Measurements from ENCODE around the gene C9.
A peak's percentile ranks its signal among the peaks of the same experiment; 100 is the strongest.
"Not testable (repeated sequence)": the region's sequence is repeated elsewhere in the genome, so short reads cannot be mapped to it uniquely, and the experiment has no call there.

The C9 gene

GRCh38 chr5:39319395-39319794 lies 44.9 kb downstream of the C9 start:
- FAIRE-seq, result no peak

GRCh38 chr5:39316464-39316863 lies 47.8 kb downstream of the C9 start:
- not testable (repeated sequence) for FAIRE-seq

- no peak for FAIRE-seq
These were observed 48.3 kb downstream of the C9 start for GRCh38 chr5:39315995-39316394.

GRCh38 chr5:39314591-39314990 lies 49.7 kb downstream of the C9 start:
- FAIRE-seq, result peak; percentile 47

GRCh38 chr5:39309534-39309933 lies 54.8 kb downstream of the C9 start:
- FAIRE-seq, result no peak

DNA sequence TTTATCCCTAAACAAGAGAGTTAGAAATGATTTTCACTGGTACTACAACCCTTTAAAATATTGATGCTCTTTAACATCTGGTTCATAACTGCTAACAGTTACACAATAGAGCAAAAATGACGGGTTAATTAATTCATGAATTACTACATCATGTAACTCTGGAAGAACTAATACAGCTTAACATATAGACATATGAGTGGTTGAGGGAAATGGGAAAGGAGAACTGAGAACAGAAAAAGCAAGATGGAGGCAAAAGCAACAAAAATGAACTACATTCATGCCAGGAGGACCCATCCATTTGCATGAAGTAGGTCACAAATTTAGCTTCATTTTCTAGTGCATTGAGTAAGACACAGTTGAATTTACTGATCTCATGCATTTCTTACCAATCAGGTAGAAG lies 61.8 kb downstream of the C9 start:
- FAIRE-seq, result no peak

- no peak for FAIRE-seq
These were observed 62.9 kb downstream of the C9 start for GRCh38 chr5:39301406-39301805.

- FAIRE-seq, result no peak
These were observed 64.3 kb downstream of the C9 start for GRCh38 chr5:39299962-39300361.

DNA sequence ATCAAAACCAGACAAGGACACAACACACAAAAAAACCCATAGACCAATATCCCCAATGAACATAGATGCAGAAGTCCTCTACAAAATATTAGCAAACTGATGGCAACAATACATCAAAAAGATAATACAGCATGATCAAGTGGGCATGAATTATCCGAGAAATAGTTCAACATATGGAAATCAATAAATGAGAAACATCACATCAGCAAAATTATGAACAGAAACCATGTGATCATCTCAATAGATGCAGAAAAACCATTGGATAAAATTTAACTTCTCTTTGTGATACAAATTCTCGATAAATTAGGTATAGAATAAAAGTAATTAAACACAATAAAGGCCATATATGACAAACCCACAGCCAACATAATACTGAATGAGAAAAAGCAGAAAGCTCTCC lies 69.6 kb downstream of the C9 start:
- FAIRE-seq, result no peak

DNA sequence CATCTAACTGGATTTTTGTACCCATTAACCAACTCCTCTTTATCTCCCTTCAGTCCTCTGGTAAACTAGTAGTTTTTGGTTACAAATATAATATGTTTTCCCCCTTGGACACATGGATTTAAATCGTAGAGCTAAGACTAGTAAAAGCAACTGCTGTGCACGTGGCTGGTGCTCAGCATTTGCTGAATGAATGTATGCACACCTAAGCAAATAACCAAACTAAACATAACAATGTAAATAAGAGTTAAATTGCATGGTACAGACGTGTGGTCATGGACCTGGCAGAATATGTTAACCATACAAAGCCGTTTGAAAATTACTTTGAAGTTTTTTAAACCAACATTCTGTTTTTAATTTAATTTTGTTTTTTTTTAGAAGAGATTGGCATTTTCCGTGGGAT lies 79.7 kb downstream of the C9 start:
- FAIRE-seq, result no peak

- FAIRE-seq, result peak; percentile 19
These were observed 81.0 kb downstream of the C9 start for GRCh38 chr5:39283231-39283818.

- FAIRE-seq, result no peak
These were observed 81.7 kb downstream of the C9 start for GRCh38 chr5:39282561-39282960.

- FAIRE-seq, result not testable (repeated sequence)
These were observed 88.4 kb downstream of the C9 start for GRCh38 chr5:39275865-39276264.

DNA sequence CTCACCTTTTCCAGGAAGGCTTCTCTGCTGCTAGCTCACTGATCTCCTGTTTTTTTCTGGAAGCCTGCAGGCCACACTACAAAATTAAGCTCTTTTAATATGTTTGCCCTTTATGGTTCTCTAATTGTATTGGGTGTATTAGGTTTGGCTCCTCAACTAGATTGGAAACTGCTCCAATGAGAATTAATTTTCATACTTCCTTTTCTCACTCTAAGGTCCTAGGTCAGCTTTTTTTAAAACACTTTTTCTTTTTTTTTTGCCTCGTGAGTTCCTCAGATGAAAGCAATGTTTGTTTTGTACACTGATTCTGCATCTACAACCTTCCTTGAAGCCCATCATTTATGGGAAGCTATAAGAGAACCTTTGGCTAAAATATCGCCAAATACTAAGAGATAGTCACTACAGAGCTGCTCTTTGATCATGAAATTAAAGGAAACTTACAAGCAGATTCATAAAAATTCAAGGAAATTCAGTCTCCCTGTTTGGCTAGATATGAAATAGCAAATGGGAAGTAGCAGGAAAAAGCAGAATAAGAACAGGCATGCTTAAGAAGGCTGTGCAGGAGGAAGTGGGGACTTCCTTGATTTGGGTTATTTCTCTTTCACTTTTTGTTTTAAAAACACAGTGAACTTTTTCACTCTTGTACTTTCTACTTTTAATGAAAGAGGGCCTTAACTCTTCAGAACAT lies 89.8 kb downstream of the C9 start:
- peak; percentile 68 for FAIRE-seq

DNA sequence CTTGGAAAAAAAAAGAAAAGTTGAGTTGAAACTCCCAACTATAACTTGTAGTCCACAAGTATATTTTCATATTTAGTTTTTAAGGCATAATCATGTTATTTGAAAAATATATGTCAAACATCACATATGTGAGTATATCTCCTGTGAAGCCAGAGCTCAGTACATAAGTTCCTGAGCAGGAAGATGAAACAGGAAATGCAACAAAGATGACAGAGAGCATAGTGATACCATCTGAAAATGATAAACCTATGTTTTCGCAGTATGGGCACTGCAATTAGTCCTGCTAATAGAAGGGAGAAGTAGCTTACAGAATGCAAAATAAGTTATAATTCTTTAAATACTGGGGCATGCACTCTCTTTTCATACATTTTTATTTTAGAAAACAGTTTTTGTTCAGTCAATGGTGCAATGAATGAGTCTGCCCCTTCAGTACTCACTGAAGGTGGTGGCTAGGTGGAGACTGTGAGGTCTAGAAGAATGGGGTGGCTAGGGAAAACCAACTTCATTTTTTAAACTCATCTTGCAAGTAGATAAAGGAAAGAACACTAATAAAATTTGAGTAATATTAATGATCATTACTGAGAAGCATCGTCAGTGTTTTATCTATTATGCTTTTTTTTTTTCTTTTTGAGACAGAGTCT lies 90.9 kb downstream of the C9 start:
- no peak for FAIRE-seq

GRCh38 chr5:39272869-39273231 lies 91.4 kb downstream of the C9 start:
- FAIRE-seq, result not testable (repeated sequence)

- FAIRE-seq, result no peak
These were observed 94.0 kb downstream of the C9 start for GRCh38 chr5:39270225-39270848.

GRCh38 chr5:39267186-39267585 lies 97.1 kb downstream of the C9 start:
- no peak for FAIRE-seq

DNA sequence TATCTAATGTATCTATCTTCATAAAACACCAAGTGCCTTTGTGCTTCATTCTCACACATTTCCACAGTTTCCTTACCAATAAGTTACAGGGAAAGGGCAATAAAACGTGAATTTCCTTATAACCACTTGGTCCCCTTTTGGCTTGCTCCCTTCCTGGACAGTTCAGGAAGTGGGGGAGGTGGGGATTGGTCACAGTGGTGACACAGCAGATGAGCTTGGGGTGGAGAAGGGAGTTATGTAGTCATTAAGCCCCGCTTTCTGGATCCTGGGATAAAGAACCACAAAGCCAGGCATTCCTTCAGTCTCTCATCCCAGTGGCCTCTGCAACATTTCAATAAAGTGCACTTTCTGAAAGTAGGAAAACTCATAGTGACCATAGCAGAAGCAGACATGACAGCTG lies 97.9 kb downstream of the C9 start:
- FAIRE-seq, result no peak

DNA sequence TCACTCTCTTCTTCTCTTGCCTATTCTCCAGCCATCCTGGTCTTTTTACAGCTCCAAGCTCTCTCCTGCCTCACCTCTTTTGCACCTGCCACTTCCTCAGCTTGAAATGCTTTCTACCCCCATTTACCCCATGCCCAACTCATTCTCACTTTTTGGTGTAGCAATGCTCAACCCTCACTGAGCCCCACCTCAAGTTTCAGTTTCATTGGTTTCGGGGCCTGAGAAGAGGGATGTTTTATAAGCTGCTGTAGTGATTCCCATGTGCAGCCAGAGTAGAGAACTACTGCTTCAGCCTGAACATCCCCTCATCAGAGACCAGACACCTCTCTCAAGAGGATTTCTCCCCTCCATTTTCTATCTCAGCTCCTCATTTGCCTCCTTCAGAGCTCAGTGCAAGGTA lies 99.8 kb downstream of the C9 start:
- FAIRE-seq, result no peak

DNA sequence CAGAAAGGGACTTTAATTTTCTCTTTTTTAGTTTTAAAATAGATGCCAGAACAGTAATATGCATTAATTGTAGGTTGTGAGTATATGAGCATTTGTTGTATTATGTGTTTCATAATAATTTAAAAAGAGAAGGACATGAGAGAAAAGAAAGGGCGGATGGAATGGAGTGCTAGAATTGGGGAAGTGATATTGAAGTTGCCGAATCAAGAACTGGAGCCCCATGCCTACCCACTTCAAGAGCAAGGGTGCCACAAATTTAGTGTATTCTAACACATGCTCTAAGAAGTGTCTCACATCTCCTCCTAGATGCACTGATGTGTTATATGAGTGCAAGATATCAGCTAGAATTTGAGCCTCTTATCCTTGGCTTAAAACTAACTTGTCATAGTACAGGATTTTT lies 101.3 kb downstream of the C9 start:
- FAIRE-seq, result no peak

DNA sequence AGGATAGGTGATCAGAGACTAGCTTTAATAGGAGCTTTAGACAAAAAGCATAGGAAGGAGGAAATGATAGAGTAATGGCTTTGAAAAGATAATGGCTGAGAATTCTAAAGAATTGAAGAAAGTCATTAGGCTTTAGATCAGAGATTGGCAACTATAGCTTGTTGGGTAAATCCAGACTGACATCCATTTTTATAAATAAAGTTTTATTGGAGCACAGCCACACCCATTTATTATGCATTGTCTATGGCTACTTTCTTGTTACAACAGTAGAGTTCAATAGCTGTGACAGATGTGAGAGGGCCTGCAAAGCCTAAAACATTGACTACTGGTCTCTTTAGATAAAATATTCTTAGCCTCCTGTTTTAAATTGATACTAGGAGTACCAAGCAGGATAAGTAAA lies 104.2 kb downstream of the C9 start:
- no peak for FAIRE-seq

DNA sequence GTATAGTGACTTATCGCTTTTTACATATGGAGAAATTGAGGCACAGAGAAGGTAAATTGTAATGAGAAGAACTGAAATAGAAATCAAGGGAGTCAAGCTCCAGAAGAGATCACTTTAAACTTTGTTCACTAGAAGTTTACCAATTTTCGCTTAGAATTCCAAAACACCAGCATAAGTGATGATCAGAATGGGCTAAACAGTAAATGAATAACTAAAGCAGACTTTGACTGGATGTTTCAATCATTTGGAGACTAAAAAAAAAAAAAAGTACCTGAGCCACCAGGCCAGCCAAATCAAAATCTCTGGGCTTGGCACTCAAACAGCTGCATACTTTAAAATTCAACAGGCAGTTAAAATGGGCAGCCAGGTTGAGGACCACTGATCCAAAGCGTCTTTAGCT lies 106.7 kb downstream of the C9 start:
- FAIRE-seq, result no peak
